Bronchial epithelial cell (primary cell): ENCODE data around the gene GBX1. TPM values are rescaled to one million over a fixed set of nuclear protein-coding genes. Genes with fewer than 3 reads are reported as not detected.

Experiments used
- DNase-seq: peaks from one replicate; pipeline ENCODE4 v3.0.0-alpha.2; 2010; ENCODE audit warnings: low read depth
- FAIRE-seq: peaks from 2 replicates; lab custom pipeline; 2011; peaks lifted over from hg19 to GRCh38; lab: Jason Lieb, UNC
- H3K27me3 ChIP-seq: 2 replicates; pipeline ENCODE4 v1.5.1; 2011; ENCODE audit warnings: low read length; ENCODE audit not compliant: control insufficient read depth, insufficient read depth
- H3K36me3 ChIP-seq: 2 replicates; pipeline ENCODE4 v1.5.1; 2011; ENCODE audit warnings: low read length; ENCODE audit not compliant: control insufficient read depth, insufficient read depth
- H3K4me3 ChIP-seq: 2 replicates; pipeline ENCODE4 v1.5.1; 2011; ENCODE audit warnings: mild to moderate bottlenecking, low read depth, low read length, control low read depth
- total RNA-seq: library from RNA; depleted of rRNA; stranded (reverse); fragments of >200 nt; gene quantifications from 2 replicates; pipeline ENCODE4 v1.2.1, GENCODE V29; 2014
- TF ChIP-seq, protein P1 (sequence below): IDR thresholded peaks from 2 replicates; pipeline ENCODE4 v1.5.1; 2011; ENCODE audit warnings: mild to moderate bottlenecking, moderate library complexity, low read length, control low read depth, inconsistent platforms; ENCODE audit not compliant: insufficient read depth, severe bottlenecking

The GBX1 gene
- total RNA-seq, 1 donor from 2014 or later = not detected

GRCh38 chr7:151101621-151102396 lies 65.7 kb downstream of the GBX1 start:
- no peak for FAIRE-seq
- TF ChIP-seq, protein P1, sequence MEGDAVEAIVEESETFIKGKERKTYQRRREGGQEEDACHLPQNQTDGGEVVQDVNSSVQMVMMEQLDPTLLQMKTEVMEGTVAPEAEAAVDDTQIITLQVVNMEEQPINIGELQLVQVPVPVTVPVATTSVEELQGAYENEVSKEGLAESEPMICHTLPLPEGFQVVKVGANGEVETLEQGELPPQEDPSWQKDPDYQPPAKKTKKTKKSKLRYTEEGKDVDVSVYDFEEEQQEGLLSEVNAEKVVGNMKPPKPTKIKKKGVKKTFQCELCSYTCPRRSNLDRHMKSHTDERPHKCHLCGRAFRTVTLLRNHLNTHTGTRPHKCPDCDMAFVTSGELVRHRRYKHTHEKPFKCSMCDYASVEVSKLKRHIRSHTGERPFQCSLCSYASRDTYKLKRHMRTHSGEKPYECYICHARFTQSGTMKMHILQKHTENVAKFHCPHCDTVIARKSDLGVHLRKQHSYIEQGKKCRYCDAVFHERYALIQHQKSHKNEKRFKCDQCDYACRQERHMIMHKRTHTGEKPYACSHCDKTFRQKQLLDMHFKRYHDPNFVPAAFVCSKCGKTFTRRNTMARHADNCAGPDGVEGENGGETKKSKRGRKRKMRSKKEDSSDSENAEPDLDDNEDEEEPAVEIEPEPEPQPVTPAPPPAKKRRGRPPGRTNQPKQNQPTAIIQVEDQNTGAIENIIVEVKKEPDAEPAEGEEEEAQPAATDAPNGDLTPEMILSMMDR = no peak
- Histone ChIP-seq H3K4me3 (no peak overlapping the region), H3K27me3 (no peaks in the 10 kb centered on the region), H3K36me3 (peaks cover 4% of the 10 kb centered on the region)
- DNase-seq = no peak

DNA sequence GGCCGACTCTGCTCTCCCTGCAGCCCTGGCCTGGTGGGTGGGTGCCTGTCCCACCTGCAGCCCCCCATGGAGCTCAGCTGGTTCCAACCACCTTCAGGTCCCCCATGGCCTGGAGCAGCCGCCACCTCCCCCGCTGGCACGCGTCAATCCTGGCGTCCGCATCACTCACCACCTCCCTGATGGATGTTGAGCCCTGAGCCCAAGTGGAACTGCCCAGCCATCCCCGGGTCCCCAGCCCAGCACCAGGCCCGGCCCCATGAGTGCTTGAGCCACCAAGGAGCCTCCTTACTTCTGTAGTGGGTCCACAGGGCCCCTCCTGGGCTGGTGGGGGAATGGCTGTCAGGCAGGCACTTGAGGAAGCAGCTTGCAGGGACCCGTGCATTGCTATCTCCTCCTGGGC lies 66.6 kb downstream of the GBX1 start:
- FAIRE-seq = no peak
- TF ChIP-seq, protein P1 = no peak
- H3K4me3 ChIP-seq = no peak overlapping the region
- no peaks in the 10 kb centered on the region for H3K27me3 ChIP-seq
- H3K36me3 ChIP-seq = peaks cover 4% of the 10 kb centered on the region
- no peak for DNase-seq

- no peak overlapping the region for H3K4me3 ChIP-seq
- DNase-seq = no peak
These were observed 67.8 kb downstream of the GBX1 start for GRCh38 chr7:151099486-151100211.

More at GRCh38 chr7:151099486-151100211, 67.8 kb downstream of the GBX1 start:
- FAIRE-seq = no peak
- no peaks in the 10 kb centered on the region for H3K27me3 ChIP-seq
- H3K36me3 ChIP-seq = peaks cover 3% of the 10 kb centered on the region
- TF ChIP-seq, protein P1 = no peak

Other genes starting within 250 kb of the GBX1 start
- gene KCNH2, start 189.4 kb downstream of the GBX1 start, total RNA-seq = under 0.01 and 0.13 TPM in 2 replicates
- under 0.01 TPM in 2 replicates for gene NOS3, start 176.7 kb downstream of the GBX1 start, total RNA-seq
- gene ATG9B, start 143.2 kb downstream of the GBX1 start, total RNA-seq = under 0.01 and 0.26 TPM in 2 replicates
- gene ABCB8, start 139.2 kb downstream of the GBX1 start, total RNA-seq = 20.5 and 22.4 TPM in 2 replicates
- gene ASIC3, start 119.2 kb downstream of the GBX1 start, total RNA-seq = under 0.01 and 0.26 TPM in 2 replicates
- gene CDK5, start 109.8 kb downstream of the GBX1 start, total RNA-seq = 11.6 and 12.4 TPM in 2 replicates
- 33.2 and 38.9 TPM in 2 replicates for gene SLC4A2, start 108.1 kb downstream of the GBX1 start, total RNA-seq
- gene FASTK, start 86.9 kb downstream of the GBX1 start, total RNA-seq = 51.6 and 65.8 TPM in 2 replicates
- 9.0 and 11.6 TPM in 2 replicates for gene TMUB1, start 84.2 kb downstream of the GBX1 start, total RNA-seq
- gene AGAP3, start 81.2 kb downstream of the GBX1 start, total RNA-seq = 52.7 and 61.1 TPM in 2 replicates
- not detected in 2 replicates for gene ASB10, start 19.6 kb upstream of the GBX1 start, total RNA-seq
- not detected in 2 replicates for gene H2BK1, start 42.8 kb upstream of the GBX1 start, total RNA-seq
- 60.9 and 85.8 TPM in 2 replicates for gene ABCF2, start 59.5 kb upstream of the GBX1 start, total RNA-seq
- 23.4 and 25.0 TPM in 2 replicates for gene CHPF2, start 64.8 kb upstream of the GBX1 start, total RNA-seq
- 2.1 and 4.9 TPM in 2 replicates for gene SMARCD3, start 81.0 kb upstream of the GBX1 start, total RNA-seq
- 30.0 and 34.0 TPM in 2 replicates for gene NUB1, start 174.1 kb upstream of the GBX1 start, total RNA-seq
- gene WDR86, start 242.3 kb upstream of the GBX1 start, total RNA-seq = 0.13 and 0.79 TPM in 2 replicates